GM06990 (cell line): Measurements from ENCODE around the gene CLCN4.

Experiments
- DNase-seq: peaks from one replicate; pipeline ENCODE4 v3.0.0-alpha.2; 2011; ENCODE audit not compliant: insufficient read length; ENCODE audit errors: extremely low read depth
- H3K27me3 ChIP-seq: replicated peaks from 2 replicates; pipeline ENCODE4 v1.6.0; 2011; ENCODE audit warnings: low read length; ENCODE audit not compliant: control insufficient read depth, insufficient read depth
- H3K36me3 ChIP-seq: 2 replicates; pipeline ENCODE4 v1.5.1; 2011; ENCODE audit warnings: low read length; ENCODE audit not compliant: control insufficient read depth, insufficient read depth
- H3K4me3 ChIP-seq: replicated peaks from 2 replicates; pipeline ENCODE4 v1.5.1; 2011; ENCODE audit warnings: low read depth, mild to moderate bottlenecking, control low read depth, low read length
- TF ChIP-seq, protein P1 (sequence below): IDR thresholded peaks from 2 replicates; pipeline ENCODE4 v1.5.1; 2011; ENCODE audit warnings: low read length, control low read depth, mild to moderate bottlenecking, inconsistent platforms; ENCODE audit not compliant: insufficient read depth, poor library complexity, severe bottlenecking

Gene CLCN4

DNA sequence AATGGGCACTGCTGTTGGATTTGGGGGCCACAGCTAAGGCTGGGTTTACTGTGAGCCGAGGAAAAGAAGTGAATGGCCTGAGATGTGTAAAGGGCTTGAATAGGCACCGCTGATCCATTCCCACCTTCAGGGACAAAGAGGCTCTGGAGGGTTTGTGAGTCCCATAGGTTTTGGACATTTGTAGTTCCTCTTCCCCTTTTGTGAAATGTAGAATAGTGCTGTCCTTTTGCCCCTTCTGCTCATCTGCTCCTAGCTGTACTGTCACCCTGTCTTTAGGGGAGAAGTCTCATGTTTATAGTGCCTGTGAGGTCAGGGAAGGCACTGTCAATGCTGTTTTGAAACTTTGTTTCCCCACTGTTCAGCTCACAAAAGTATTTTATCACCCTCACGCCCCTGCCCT lies 26.4 kb upstream of the CLCN4 start:
- Histone ChIP-seq H3K4me3 (no peak overlapping the region), H3K27me3 (no peaks in the 10 kb centered on the region), H3K36me3 (peaks cover 7% of the 10 kb centered on the region)
- TF ChIP-seq, protein P1, sequence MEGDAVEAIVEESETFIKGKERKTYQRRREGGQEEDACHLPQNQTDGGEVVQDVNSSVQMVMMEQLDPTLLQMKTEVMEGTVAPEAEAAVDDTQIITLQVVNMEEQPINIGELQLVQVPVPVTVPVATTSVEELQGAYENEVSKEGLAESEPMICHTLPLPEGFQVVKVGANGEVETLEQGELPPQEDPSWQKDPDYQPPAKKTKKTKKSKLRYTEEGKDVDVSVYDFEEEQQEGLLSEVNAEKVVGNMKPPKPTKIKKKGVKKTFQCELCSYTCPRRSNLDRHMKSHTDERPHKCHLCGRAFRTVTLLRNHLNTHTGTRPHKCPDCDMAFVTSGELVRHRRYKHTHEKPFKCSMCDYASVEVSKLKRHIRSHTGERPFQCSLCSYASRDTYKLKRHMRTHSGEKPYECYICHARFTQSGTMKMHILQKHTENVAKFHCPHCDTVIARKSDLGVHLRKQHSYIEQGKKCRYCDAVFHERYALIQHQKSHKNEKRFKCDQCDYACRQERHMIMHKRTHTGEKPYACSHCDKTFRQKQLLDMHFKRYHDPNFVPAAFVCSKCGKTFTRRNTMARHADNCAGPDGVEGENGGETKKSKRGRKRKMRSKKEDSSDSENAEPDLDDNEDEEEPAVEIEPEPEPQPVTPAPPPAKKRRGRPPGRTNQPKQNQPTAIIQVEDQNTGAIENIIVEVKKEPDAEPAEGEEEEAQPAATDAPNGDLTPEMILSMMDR = no peak
- no peak for DNase-seq

DNA sequence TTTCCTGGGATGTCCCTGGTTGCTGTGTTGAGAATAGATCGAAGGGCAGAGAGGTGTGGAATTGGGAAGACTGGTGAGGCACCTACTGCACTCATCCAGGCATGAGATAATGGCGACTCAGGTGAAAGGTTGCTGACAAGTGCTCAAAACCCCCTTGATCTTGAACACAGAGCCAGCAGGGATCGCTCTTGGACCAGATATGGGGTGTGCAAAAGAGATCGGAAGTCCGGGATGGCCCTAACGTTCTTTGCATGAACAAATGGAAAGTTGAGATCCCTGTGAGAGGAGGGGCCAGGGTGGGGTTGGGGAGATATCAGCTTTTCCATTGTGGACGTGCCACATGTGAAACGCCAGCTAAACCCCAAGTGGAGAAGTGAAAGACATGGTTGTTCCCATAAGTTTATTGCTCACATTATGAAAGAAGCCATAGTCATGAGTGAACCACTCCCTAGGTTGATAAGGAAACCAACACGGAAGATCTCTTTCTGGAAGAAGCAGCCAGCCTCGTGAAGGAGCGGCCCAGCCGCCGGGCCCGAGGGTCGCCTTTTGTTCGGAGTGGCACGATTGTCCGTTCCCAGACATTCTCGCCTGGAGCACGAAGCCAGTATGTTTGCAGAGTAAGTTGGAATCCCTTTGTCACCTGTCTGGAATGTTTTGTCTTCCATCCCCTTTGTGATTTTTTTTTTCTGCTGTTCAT lies 22.6 kb upstream of the CLCN4 start:
- no peak for DNase-seq
- TF ChIP-seq, protein P1 = no peak
- Histone ChIP-seq H3K4me3 (no peak overlapping the region), H3K36me3 (peaks cover 5% of the 10 kb centered on the region), H3K27me3 (no peaks in the 10 kb centered on the region)

DNA sequence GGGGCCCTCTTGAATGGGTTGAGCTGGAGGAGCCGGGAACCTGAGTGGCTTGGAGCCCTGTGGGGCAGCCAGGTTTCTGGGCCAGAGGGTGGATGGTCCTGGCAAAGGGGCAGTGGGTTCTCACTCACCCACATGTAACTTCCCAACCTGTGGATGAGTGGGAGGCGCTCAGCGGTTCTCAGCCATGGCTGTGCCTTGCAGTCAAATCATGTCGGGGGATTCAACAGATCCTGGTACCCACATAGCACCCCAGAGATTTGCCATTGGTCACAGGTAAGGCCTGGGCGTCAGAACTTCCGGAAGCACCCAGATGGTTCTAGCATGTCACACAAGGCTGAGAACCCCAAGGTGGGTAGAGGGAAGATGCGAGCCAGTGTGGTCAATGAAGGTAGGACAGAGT lies 21.9 kb upstream of the CLCN4 start:
- Histone ChIP-seq H3K27me3 (no peaks in the 10 kb centered on the region), H3K4me3 (no peak overlapping the region), H3K36me3 (peaks cover 4% of the 10 kb centered on the region)
- TF ChIP-seq, protein P1 = no peak
- no peak for DNase-seq

DNA sequence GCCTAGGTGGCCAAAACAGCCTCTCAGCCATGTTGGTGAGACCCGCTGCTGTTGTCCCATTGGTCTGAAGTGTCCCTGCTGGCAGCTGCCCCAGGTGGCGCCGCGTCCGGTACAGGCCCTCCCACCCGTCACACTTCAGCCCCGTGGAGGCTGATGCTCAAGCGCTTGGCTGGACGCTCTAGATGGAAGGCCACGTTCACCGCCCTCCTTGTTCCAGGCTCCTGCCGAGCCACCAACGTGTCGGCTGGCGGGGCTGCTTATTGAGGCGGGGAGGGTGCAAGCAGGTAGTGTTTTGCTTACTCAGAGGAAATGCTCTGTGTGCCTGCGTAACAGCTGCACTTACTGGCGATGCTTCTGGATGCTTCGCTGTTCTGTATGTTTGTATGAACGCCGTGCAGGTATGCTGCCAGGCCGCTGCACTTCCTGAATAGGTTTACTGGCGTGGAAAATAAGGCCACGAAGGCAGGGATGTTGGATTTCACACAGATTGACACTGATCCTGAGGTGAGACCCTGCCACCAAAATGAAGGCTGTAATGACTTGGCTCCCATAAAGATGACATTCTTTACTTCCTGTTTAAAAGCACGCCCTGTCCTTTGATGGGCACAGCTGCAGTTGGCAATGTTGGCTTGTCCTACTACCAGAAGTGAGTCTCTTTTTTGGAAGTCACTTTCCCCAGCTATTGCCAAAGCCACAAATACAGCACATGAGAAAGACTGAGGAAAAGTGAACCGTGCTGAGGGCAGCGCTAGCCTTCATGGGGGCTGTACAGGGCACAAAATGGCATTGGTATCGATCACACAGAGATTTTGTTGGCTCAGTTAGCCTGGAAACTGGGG lies 21.0 kb upstream of the CLCN4 start:
- H3K27me3 ChIP-seq = no peaks in the 10 kb centered on the region
- no peak for DNase-seq
- TF ChIP-seq, protein P1 = no peak
- H3K4me3 ChIP-seq = no peak overlapping the region
- H3K36me3 ChIP-seq = peaks cover 4% of the 10 kb centered on the region

DNA sequence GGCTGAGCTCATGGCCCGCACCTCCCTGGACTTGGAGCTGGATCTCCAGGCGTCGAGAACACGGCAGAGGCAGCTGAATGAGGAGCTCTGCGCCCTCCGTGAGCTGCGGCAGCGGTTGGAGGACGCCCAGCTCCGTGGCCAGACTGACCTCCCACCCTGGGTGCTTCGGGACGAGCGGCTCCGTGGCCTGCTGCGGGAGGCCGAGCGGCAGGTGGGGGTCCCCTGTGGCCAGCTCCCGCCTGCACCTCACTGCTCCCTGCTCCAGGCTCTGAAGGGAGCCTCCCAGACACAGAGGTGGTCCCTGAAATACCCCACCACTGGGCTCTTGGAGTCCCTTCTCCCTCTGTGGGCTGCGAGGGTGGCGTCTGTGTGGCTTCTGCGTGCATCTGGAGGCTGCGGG lies 18.0 kb upstream of the CLCN4 start:
- Histone ChIP-seq H3K27me3 (no peaks in the 10 kb centered on the region), H3K36me3 (peaks cover 4% of the 10 kb centered on the region), H3K4me3 (no peak overlapping the region)
- TF ChIP-seq, protein P1 = no peak
- no peak for DNase-seq
